ENCODE data around the gene PRR33. TPM values are rescaled to one million over a fixed set of nuclear protein-coding genes. Genes with fewer than 3 reads are reported as not detected.

The PRR33 gene
- polyA plus RNA-seq, 2 of the 4 experiments (the other 2 are of a cell fraction), result not detected

DNA sequence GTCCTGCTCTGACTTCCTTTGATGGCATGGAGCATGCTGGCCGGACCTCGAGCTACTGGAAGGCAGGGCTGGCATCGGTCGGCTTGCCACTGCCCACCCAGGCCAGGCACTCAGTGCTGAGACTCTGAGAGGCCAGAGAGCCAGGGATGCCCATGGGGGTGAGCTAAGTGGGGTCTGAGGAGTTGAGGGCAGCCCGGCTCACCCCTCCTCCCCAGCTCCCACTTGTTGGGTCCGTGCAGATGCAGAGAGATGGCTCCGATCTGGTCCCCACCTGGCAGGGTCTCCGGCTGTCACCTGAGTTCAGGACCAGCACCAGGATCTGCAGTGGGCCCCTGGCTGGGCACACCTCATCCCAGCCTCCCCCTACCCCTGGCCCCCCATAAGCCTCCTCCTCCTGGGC is 25.5 kb downstream of the PRR33 start:
- POLR2A ChIA-PET, result no interaction called here
- no peak for FAIRE-seq

GRCh38 chr11:1864831-1865665 is 26.6 kb downstream of the PRR33 start:
- peak in 1 of 2 experiments; percentile 15; a peak in 2 of 6 replicates for ATAC-seq
- WGBS (ENCODE audit: missing lambda C conversion rate), result 85% methylated on average over 27 of the region's 30 CpGs
- CTCF ChIA-PET, result interaction anchor here (1.0 to 3.5 kb wide), 5 partner anchors 9 to 212 kb away, joined by 3 to 19 read pairs (median 7); no protein-coding TSS in a partner anchor

More for the DNA sequence above, 25.5 kb downstream of the PRR33 start:
- DNase-seq (ENCODE audit: low read depth in 1 of 2, low spot score in 1 of 2) (no peak), ATAC-seq (no peak)
- H3K4me3 ChIP-seq, result no peak overlapping the region
- 85% methylated on average over 5 of the region's 8 CpGs for WGBS (ENCODE audit: missing lambda C conversion rate)
- no peak overlapping the region for H3K4me2 ChIP-seq
- no peak for TF ChIP-seq RAD21 (conservative IDR thresholded peaks at IDR 0.05 in 1 of 2, IDR thresholded peaks at IDR 0.05 in 1 of 2)
- TF ChIP-seq CBX8 (IDR thresholded peaks at IDR 0.05), result no peak
- TF ChIP-seq, protein P1, sequence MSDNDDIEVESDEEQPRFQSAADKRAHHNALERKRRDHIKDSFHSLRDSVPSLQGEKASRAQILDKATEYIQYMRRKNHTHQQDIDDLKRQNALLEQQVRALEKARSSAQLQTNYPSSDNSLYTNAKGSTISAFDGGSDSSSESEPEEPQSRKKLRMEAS (IDR thresholded peaks at IDR 0.05), result no peak
- TF ChIP-seq JUN (IDR thresholded peaks at IDR 0.05), result no peak
- TF ChIP-seq, protein P2, sequence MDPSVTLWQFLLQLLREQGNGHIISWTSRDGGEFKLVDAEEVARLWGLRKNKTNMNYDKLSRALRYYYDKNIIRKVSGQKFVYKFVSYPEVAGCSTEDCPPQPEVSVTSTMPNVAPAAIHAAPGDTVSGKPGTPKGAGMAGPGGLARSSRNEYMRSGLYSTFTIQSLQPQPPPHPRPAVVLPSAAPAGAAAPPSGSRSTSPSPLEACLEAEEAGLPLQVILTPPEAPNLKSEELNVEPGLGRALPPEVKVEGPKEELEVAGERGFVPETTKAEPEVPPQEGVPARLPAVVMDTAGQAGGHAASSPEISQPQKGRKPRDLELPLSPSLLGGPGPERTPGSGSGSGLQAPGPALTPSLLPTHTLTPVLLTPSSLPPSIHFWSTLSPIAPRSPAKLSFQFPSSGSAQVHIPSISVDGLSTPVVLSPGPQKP (IDR thresholded peaks at IDR 0.05; ENCODE audit: low read depth, low read length), result no peak
- no peak for TF ChIP-seq NFE2L2 (conservative IDR thresholded peaks at IDR 0.05; ENCODE audit: low read length)
- H3K27ac ChIP-seq, result peak overlapping the region in 1 of 2 experiments; percentile 94; a peak in 2 of 6 replicates
- no peaks in the 10 kb centered on the region for H3K9me3 ChIP-seq
- peaks cover 49% of the 10 kb centered on the region for H3K4me1 ChIP-seq
- CTCF ChIA-PET, result interaction anchor here (1.0 to 3.5 kb wide), 11 partner anchors 10 to 290 kb away, joined by 3 to 19 read pairs (median 7); partner anchors contain the start of gene LSP1

DNA sequence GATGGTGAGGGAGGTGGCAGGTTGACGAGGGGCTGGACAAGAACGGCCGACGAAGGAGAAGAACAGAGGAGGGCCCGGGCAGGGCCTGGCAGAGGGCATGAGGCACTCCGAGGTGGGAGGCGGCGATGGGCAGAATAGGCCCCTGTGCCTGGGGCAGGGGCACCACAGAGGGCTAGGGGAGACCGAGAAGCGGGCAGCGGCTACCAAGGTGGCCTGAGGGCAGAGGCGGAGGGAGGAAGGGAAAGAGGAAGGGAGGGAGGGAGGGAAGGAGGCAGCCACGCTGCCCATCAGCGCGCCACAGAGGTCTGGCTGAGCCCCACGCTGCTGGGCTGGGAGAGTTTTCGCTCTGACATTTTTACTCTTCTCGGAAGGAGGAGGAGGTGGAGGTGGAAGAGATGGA is 27.5 kb downstream of the PRR33 start:
- Histone ChIP-seq H3K27ac (peak overlapping the region; percentile 87 to 94), H3K4me2 (peak overlapping the region; percentile 81), H3K4me1 (peaks cover 33% of the 10 kb centered on the region), H3K4me3 (no peak overlapping the region), H3K9me3 (no peaks in the 10 kb centered on the region)
- no peak for ATAC-seq
- no peak for FAIRE-seq
- ChIA-PET POLR2A (no interaction called here), CTCF (interaction anchor here (1.0 to 3.5 kb wide), 3 partner anchors 12 to 90 kb away, joined by 3 to 19 read pairs (median 12); no protein-coding TSS in a partner anchor)
- WGBS (ENCODE audit: missing lambda C conversion rate), result 95% methylated on average over 18 of the region's 18 CpGs
- DNase-seq (ENCODE audit: low read depth in 1 of 2, low spot score in 1 of 2), result no peak
- TF ChIP-seq MAZ (IDR thresholded peaks at IDR 0.05; ENCODE audit: borderline replicate concordance, low read depth, low read length) (no peak), BHLHE40 (IDR thresholded peaks at IDR 0.05; ENCODE audit: low read depth, low read length) (no peak), ZNF302 (CRISPR knock-in tag; IDR thresholded peaks at IDR 0.05) (no peak), USF2 (IDR thresholded peaks at IDR 0.05) (no peak), NPAS2 (CRISPR knock-in tag; IDR thresholded peaks at IDR 0.05; ENCODE audit: borderline replicate concordance) (no peak), CBX8 (IDR thresholded peaks at IDR 0.05) (no peak), FOXS1 (CRISPR knock-in tag; IDR thresholded peaks at IDR 0.05) (no peak), ZFP36 (IDR thresholded peaks at IDR 0.05; ENCODE audit: borderline replicate concordance, partially characterized antibody) (no peak), CEBPB (IDR thresholded peaks at IDR 0.05) (no peak), SMC3 (IDR thresholded peaks at IDR 0.05) (no peak)
- TF ChIP-seq, protein P3, sequence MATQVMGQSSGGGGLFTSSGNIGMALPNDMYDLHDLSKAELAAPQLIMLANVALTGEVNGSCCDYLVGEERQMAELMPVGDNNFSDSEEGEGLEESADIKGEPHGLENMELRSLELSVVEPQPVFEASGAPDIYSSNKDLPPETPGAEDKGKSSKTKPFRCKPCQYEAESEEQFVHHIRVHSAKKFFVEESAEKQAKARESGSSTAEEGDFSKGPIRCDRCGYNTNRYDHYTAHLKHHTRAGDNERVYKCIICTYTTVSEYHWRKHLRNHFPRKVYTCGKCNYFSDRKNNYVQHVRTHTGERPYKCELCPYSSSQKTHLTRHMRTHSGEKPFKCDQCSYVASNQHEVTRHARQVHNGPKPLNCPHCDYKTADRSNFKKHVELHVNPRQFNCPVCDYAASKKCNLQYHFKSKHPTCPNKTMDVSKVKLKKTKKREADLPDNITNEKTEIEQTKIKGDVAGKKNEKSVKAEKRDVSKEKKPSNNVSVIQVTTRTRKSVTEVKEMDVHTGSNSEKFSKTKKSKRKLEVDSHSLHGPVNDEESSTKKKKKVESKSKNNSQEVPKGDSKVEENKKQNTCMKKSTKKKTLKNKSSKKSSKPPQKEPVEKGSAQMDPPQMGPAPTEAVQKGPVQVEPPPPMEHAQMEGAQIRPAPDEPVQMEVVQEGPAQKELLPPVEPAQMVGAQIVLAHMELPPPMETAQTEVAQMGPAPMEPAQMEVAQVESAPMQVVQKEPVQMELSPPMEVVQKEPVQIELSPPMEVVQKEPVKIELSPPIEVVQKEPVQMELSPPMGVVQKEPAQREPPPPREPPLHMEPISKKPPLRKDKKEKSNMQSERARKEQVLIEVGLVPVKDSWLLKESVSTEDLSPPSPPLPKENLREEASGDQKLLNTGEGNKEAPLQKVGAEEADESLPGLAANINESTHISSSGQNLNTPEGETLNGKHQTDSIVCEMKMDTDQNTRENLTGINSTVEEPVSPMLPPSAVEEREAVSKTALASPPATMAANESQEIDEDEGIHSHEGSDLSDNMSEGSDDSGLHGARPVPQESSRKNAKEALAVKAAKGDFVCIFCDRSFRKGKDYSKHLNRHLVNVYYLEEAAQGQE (IDR thresholded peaks at IDR 0.05), result no peak
- TF ChIP-seq, protein P4, sequence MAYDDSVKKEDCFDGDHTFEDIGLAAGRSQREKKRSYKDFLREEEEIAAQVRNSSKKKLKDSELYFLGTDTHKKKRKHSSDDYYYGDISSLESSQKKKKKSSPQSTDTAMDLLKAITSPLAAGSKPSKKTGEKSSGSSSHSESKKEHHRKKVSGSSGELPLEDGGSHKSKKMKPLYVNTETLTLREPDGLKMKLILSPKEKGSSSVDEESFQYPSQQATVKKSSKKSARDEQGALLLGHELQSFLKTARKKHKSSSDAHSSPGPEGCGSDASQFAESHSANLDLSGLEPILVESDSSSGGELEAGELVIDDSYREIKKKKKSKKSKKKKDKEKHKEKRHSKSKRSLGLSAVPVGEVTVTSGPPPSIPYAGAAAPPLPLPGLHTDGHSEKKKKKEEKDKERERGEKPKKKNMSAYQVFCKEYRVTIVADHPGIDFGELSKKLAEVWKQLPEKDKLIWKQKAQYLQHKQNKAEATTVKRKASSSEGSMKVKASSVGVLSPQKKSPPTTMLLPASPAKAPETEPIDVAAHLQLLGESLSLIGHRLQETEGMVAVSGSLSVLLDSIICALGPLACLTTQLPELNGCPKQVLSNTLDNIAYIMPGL (CRISPR knock-in tag; IDR thresholded peaks at IDR 0.05; ENCODE audit: borderline replicate concordance), result no peak

More at GRCh38 chr11:1864831-1865665, 26.6 kb downstream of the PRR33 start:
- peak overlapping the region; percentile 87 to 94 for H3K27ac ChIP-seq
- H3K9me3 ChIP-seq, result no peaks in the 10 kb centered on the region
- FAIRE-seq (no peak), DNase-seq (ENCODE audit: low read depth in 1 of 2, low spot score in 1 of 2) (no peak)
- peak overlapping the region; percentile 81; the same call in 2 of the 3 replicates for H3K4me2 ChIP-seq
- H3K4me3 ChIP-seq, result no peak overlapping the region
- TF ChIP-seq EHF (CRISPR knock-in tag; IDR thresholded peaks at IDR 0.05) (no peak), MAZ (IDR thresholded peaks at IDR 0.05; ENCODE audit: borderline replicate concordance, low read depth, low read length) (no peak), ZFP36 (IDR thresholded peaks at IDR 0.05; ENCODE audit: borderline replicate concordance, partially characterized antibody) (no peak), HEYL (CRISPR knock-in tag; IDR thresholded peaks at IDR 0.05) (no peak), POLR2AphosphoS2 (conservative IDR thresholded peaks at IDR 0.05; ENCODE audit: low read length) (no peak), BHLHE40 (IDR thresholded peaks at IDR 0.05; ENCODE audit: low read depth, low read length) (no peak), EP300 (IDR thresholded peaks at IDR 0.05) (no peak)
- TF ChIP-seq, protein P4 (CRISPR knock-in tag; IDR thresholded peaks at IDR 0.05; ENCODE audit: borderline replicate concordance), result no peak
- H3K4me1 ChIP-seq, result peaks cover 42% of the 10 kb centered on the region
- POLR2A ChIA-PET, result no interaction called here

Data from A549 (cell line).